ENCODE results near the gene ARHGAP25.
"Not testable (repeated sequence)": the region's sequence is repeated elsewhere in the genome, so short reads cannot be mapped to it uniquely, and the experiment has no call there.

ARHGAP25 gene

GRCh38 chr2:68800517-68800916 is 65.9 kb downstream of the ARHGAP25 start:
- no peaks in the 10 kb centered on the region for H4K20me1 ChIP-seq (ENCODE audit: control insufficient read depth, insufficient read depth, low read depth, low read length)
- TF ChIP-seq, protein P1, sequence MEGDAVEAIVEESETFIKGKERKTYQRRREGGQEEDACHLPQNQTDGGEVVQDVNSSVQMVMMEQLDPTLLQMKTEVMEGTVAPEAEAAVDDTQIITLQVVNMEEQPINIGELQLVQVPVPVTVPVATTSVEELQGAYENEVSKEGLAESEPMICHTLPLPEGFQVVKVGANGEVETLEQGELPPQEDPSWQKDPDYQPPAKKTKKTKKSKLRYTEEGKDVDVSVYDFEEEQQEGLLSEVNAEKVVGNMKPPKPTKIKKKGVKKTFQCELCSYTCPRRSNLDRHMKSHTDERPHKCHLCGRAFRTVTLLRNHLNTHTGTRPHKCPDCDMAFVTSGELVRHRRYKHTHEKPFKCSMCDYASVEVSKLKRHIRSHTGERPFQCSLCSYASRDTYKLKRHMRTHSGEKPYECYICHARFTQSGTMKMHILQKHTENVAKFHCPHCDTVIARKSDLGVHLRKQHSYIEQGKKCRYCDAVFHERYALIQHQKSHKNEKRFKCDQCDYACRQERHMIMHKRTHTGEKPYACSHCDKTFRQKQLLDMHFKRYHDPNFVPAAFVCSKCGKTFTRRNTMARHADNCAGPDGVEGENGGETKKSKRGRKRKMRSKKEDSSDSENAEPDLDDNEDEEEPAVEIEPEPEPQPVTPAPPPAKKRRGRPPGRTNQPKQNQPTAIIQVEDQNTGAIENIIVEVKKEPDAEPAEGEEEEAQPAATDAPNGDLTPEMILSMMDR (IDR thresholded peaks at IDR 0.05; ENCODE audit: low read depth, low read length, poor library complexity, severe bottlenecking): no peak
- no peaks in the 10 kb centered on the region for H3K9me2 ChIP-seq (replicated peaks; ENCODE audit: control insufficient read depth, low read length)
- no peak overlapping the region for H3K27ac ChIP-seq (ENCODE audit: low read depth, low read length)
- no peak overlapping the region for H3K4me2 ChIP-seq (ENCODE audit: low read length)
- H3K27me3 ChIP-seq (ENCODE audit: control insufficient read depth, low read length): no peaks in the 10 kb centered on the region
- no peaks in the 10 kb centered on the region for H3F3A ChIP-seq (ENCODE audit: control insufficient read depth, insufficient read depth)
- peaks cover 13% of the 10 kb centered on the region for H3K4me1 ChIP-seq (ENCODE audit: control insufficient read depth, low read length)
- H3K9me3 ChIP-seq (ENCODE audit: control insufficient read depth, insufficient read depth, low read length): no peaks in the 10 kb centered on the region
- H3K4me3 ChIP-seq (ENCODE audit: low read length): no peak overlapping the region
- H3K36me3 ChIP-seq (ENCODE audit: control insufficient read depth, low read length): peaks cover 50% of the 10 kb centered on the region
- H3K79me2 ChIP-seq (ENCODE audit: control insufficient read depth, low read length): peaks cover 15% of the 10 kb centered on the region

DNA sequence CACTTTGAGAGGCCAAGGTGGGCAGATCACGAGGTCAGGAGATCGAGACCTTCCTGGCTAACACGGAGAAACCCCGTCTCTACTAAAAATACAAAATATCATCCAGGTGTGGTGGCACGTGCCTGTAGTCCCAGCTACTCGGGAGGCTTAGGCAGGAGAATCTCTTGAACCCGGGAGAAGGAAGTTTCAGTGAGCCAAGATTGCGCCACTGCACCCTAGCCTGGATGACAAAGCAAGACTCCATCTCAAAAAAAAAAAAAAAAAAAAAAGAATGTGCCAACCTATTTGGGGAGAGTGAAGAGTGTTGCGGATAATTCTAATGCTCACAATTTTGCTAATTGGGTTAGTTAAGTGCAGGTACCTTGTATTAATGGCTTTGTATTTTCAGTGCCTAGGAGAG is 67.5 kb downstream of the ARHGAP25 start:
- H3K4me2 ChIP-seq (ENCODE audit: low read length); H3K27me3 ChIP-seq (ENCODE audit: control insufficient read depth, low read length); H3F3A ChIP-seq (ENCODE audit: control insufficient read depth, insufficient read depth); H3K4me1 ChIP-seq (ENCODE audit: control insufficient read depth, low read length); H3K4me3 ChIP-seq (ENCODE audit: low read length); H3K9me2 ChIP-seq (replicated peaks; ENCODE audit: control insufficient read depth, low read length); H4K20me1 ChIP-seq (ENCODE audit: control insufficient read depth, insufficient read depth, low read depth, low read length); H3K9me3 ChIP-seq (ENCODE audit: control insufficient read depth, insufficient read depth, low read length); H3K79me2 ChIP-seq (ENCODE audit: control insufficient read depth, low read length); H3K27ac ChIP-seq (ENCODE audit: low read depth, low read length): not testable (repeated sequence)
- H3K36me3 ChIP-seq (ENCODE audit: control insufficient read depth, low read length): peaks cover 40% of the 10 kb centered on the region

DNA sequence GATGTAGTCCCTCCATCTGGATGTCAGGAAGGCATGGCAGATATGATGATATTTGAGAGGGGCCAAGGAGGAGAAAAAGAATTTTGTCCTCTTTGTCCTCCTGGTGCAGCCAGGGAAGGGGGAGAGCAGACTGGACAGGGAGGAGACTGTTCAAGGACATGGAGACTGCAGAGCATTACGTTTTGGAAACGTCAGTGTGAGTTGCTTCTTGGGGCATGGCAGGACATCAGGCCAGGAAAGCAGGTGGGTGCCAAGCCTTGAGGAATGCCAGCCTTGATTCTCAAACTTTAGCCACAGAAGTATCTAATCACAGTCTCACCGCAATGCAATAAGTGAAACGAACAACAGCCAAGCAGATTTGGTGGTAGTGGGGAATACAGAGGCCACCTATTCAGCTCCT is 70.4 kb downstream of the ARHGAP25 start:
- Histone ChIP-seq H3K79me2 (ENCODE audit: control insufficient read depth, low read length) (no peaks in the 10 kb centered on the region), H3K4me1 (ENCODE audit: control insufficient read depth, low read length) (no peaks in the 10 kb centered on the region), H3K27me3 (ENCODE audit: control insufficient read depth, low read length) (no peaks in the 10 kb centered on the region), H3K9me2 (replicated peaks; ENCODE audit: control insufficient read depth, low read length) (no peaks in the 10 kb centered on the region), H3K36me3 (ENCODE audit: control insufficient read depth, low read length) (peaks cover 42% of the 10 kb centered on the region), H3K4me3 (ENCODE audit: low read length) (no peak overlapping the region), H3K27ac (ENCODE audit: low read depth, low read length) (no peak overlapping the region), H3F3A (ENCODE audit: control insufficient read depth, insufficient read depth) (no peaks in the 10 kb centered on the region), H3K9me3 (ENCODE audit: control insufficient read depth, insufficient read depth, low read length) (no peaks in the 10 kb centered on the region), H4K20me1 (ENCODE audit: control insufficient read depth, insufficient read depth, low read depth, low read length) (no peaks in the 10 kb centered on the region), H3K4me2 (ENCODE audit: low read length) (no peak overlapping the region)
- TF ChIP-seq, protein P1 (IDR thresholded peaks at IDR 0.05; ENCODE audit: low read depth, low read length, poor library complexity, severe bottlenecking): no peak
- no peak for TF ChIP-seq EZH2phosphoT487 (IDR thresholded peaks at IDR 0.05; ENCODE audit: borderline replicate concordance, low read length)

DNA sequence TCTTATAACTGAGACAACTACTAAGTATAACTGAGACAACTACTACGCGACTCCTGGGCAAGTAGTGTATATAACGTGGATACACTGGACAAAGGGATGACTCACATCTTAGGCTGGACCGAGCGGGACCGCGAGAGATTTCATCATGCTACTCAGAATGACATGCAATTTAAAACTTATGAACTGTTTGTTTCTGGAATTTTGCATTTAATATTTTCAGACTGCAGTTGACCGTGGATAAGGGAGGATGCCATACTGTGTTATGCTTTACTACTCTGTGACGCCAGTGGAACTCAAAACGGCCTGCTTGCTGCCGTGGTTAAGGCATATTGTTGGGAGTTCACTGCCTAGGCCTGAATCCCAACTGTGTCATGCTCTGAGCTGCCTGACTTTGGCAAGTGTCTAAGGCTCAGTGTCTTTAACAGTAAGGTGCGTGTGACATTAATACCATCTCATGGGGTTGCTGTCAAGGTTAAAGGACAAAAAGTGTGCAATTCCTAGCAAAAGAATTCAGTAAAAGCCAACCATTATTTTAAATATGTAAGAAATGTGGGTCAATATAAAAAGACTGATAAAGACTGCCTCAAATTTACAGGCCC is 72.0 kb downstream of the ARHGAP25 start:
- peaks cover 39% of the 10 kb centered on the region for H3K36me3 ChIP-seq (ENCODE audit: control insufficient read depth, low read length)
- no peaks in the 10 kb centered on the region for H3K79me2 ChIP-seq (ENCODE audit: control insufficient read depth, low read length)
- H3K4me1 ChIP-seq (ENCODE audit: control insufficient read depth, low read length): no peaks in the 10 kb centered on the region
- no peak overlapping the region for H3K27ac ChIP-seq (ENCODE audit: low read depth, low read length)
- H3F3A ChIP-seq (ENCODE audit: control insufficient read depth, insufficient read depth): no peaks in the 10 kb centered on the region
- H3K27me3 ChIP-seq (ENCODE audit: control insufficient read depth, low read length): no peaks in the 10 kb centered on the region
- H3K4me2 ChIP-seq (ENCODE audit: low read length): no peak overlapping the region
- no peaks in the 10 kb centered on the region for H3K9me2 ChIP-seq (replicated peaks; ENCODE audit: control insufficient read depth, low read length)
- H3K4me3 ChIP-seq (ENCODE audit: low read length): no peak overlapping the region
- no peaks in the 10 kb centered on the region for H3K9me3 ChIP-seq (ENCODE audit: control insufficient read depth, insufficient read depth, low read length)
- TF ChIP-seq, protein P1 (IDR thresholded peaks at IDR 0.05; ENCODE audit: low read depth, low read length, poor library complexity, severe bottlenecking): no peak
- TF ChIP-seq EZH2phosphoT487 (IDR thresholded peaks at IDR 0.05; ENCODE audit: borderline replicate concordance, low read length): no peak
- no peaks in the 10 kb centered on the region for H4K20me1 ChIP-seq (ENCODE audit: control insufficient read depth, insufficient read depth, low read depth, low read length)
